Measurements from ENCODE around the gene GOLGA3.
"Not testable (repeated sequence)": the region's sequence is repeated elsewhere in the genome, so short reads cannot be mapped to it uniquely, and the experiment has no call there.

GOLGA3 gene

GRCh38 chr12:132807295-132808092 lies 21.2 kb downstream of the GOLGA3 start:
- Histone ChIP-seq H3K27me3 (ENCODE audit: control insufficient read depth, insufficient read depth, low read length) (no peaks in the 10 kb centered on the region), H3K27ac (ENCODE audit: low read depth, low read length) (no peak overlapping the region), H3K4me3 (ENCODE audit: low read depth, low read length) (no peak overlapping the region), H3K4me1 (ENCODE audit: control insufficient read depth, insufficient read depth, low read length) (peaks cover 6% of the 10 kb centered on the region; the same call in 1 of the 2 replicates), H3K36me3 (ENCODE audit: control insufficient read depth, insufficient read depth, low read length) (peaks cover 65% of the 10 kb centered on the region), H3K9me3 (ENCODE audit: control insufficient read depth, insufficient read depth, low read depth, low read length) (no peaks in the 10 kb centered on the region), H3K9ac (ENCODE audit: low read length) (no peak overlapping the region)

- H3K4me3 ChIP-seq (ENCODE audit: low read depth, low read length) = no peak overlapping the region
- H3K27ac ChIP-seq (ENCODE audit: low read depth, low read length) = no peak overlapping the region
- H3K27me3 ChIP-seq (ENCODE audit: control insufficient read depth, insufficient read depth, low read length) = no peaks in the 10 kb centered on the region
- peaks cover 6% of the 10 kb centered on the region; the same call in 1 of the 2 replicates for H3K4me1 ChIP-seq (ENCODE audit: control insufficient read depth, insufficient read depth, low read length)
- no peaks in the 10 kb centered on the region for H3K9me3 ChIP-seq (ENCODE audit: control insufficient read depth, insufficient read depth, low read depth, low read length)
- H3K36me3 ChIP-seq (ENCODE audit: control insufficient read depth, insufficient read depth, low read length) = peaks cover 64% of the 10 kb centered on the region
- no peak overlapping the region for H3K9ac ChIP-seq (ENCODE audit: low read length)
These were observed 21.8 kb downstream of the GOLGA3 start for GRCh38 chr12:132806857-132807256.

- Histone ChIP-seq H3K4me3 (ENCODE audit: low read depth, low read length) (no peak overlapping the region), H3K4me1 (ENCODE audit: control insufficient read depth, insufficient read depth, low read length) (peaks cover 6% of the 10 kb centered on the region; the same call in 1 of the 2 replicates), H3K9ac (ENCODE audit: low read length) (no peak overlapping the region), H3K36me3 (ENCODE audit: control insufficient read depth, insufficient read depth, low read length) (peaks cover 81% of the 10 kb centered on the region), H3K9me3 (ENCODE audit: control insufficient read depth, insufficient read depth, low read depth, low read length) (no peaks in the 10 kb centered on the region), H3K27ac (ENCODE audit: low read depth, low read length) (no peak overlapping the region), H3K27me3 (ENCODE audit: control insufficient read depth, insufficient read depth, low read length) (no peaks in the 10 kb centered on the region)
These were observed 24.2 kb downstream of the GOLGA3 start for GRCh38 chr12:132804426-132804861.

- peaks cover 6% of the 10 kb centered on the region; the same call in 1 of the 2 replicates for H3K4me1 ChIP-seq (ENCODE audit: control insufficient read depth, insufficient read depth, low read length)
- no peak overlapping the region for H3K9ac ChIP-seq (ENCODE audit: low read length)
- no peaks in the 10 kb centered on the region for H3K9me3 ChIP-seq (ENCODE audit: control insufficient read depth, insufficient read depth, low read depth, low read length)
- H3K36me3 ChIP-seq (ENCODE audit: control insufficient read depth, insufficient read depth, low read length) = peaks cover 86% of the 10 kb centered on the region
- H3K4me3 ChIP-seq (ENCODE audit: low read depth, low read length) = no peak overlapping the region
- no peaks in the 10 kb centered on the region for H3K27me3 ChIP-seq (ENCODE audit: control insufficient read depth, insufficient read depth, low read length)
- 0 out of 2 replicates have a peak overlapping the region, but pooled peaks have one; percentile 12 for H3K27ac ChIP-seq (ENCODE audit: low read depth, low read length)
These were observed 24.8 kb downstream of the GOLGA3 start for GRCh38 chr12:132803888-132804287.

- Histone ChIP-seq H3K9ac (ENCODE audit: low read length) (no peak overlapping the region), H3K27me3 (ENCODE audit: control insufficient read depth, insufficient read depth, low read length) (no peaks in the 10 kb centered on the region), H3K27ac (ENCODE audit: low read depth, low read length) (no peak overlapping the region), H3K9me3 (ENCODE audit: control insufficient read depth, insufficient read depth, low read depth, low read length) (no peaks in the 10 kb centered on the region), H3K4me1 (ENCODE audit: control insufficient read depth, insufficient read depth, low read length) (peaks cover 6% of the 10 kb centered on the region; the same call in 1 of the 2 replicates), H3K4me3 (ENCODE audit: low read depth, low read length) (no peak overlapping the region), H3K36me3 (ENCODE audit: control insufficient read depth, insufficient read depth, low read length) (peaks cover 88% of the 10 kb centered on the region)
These were observed 25.5 kb downstream of the GOLGA3 start for GRCh38 chr12:132803125-132803524.

- Histone ChIP-seq H3K27me3 (ENCODE audit: control insufficient read depth, insufficient read depth, low read length) (no peaks in the 10 kb centered on the region), H3K4me3 (ENCODE audit: low read depth, low read length) (no peak overlapping the region), H3K4me1 (ENCODE audit: control insufficient read depth, insufficient read depth, low read length) (no peaks in the 10 kb centered on the region), H3K36me3 (ENCODE audit: control insufficient read depth, insufficient read depth, low read length) (peaks cover 90% of the 10 kb centered on the region), H3K9me3 (ENCODE audit: control insufficient read depth, insufficient read depth, low read depth, low read length) (no peaks in the 10 kb centered on the region), H3K9ac (ENCODE audit: low read length) (no peak overlapping the region), H3K27ac (ENCODE audit: low read depth, low read length) (no peak overlapping the region)
These were observed 26.9 kb downstream of the GOLGA3 start for GRCh38 chr12:132801741-132802140.

GRCh38 chr12:132798836-132799235 lies 29.8 kb downstream of the GOLGA3 start:
- no peak overlapping the region for H3K27ac ChIP-seq (ENCODE audit: low read depth, low read length)
- H3K9me3 ChIP-seq (ENCODE audit: control insufficient read depth, insufficient read depth, low read depth, low read length) = no peaks in the 10 kb centered on the region
- H3K36me3 ChIP-seq (ENCODE audit: control insufficient read depth, insufficient read depth, low read length) = peaks cover 90% of the 10 kb centered on the region
- no peak overlapping the region for H3K9ac ChIP-seq (ENCODE audit: low read length)
- H3K4me1 ChIP-seq (ENCODE audit: control insufficient read depth, insufficient read depth, low read length) = no peaks in the 10 kb centered on the region
- no peak overlapping the region for H3K4me3 ChIP-seq (ENCODE audit: low read depth, low read length)
- H3K27me3 ChIP-seq (ENCODE audit: control insufficient read depth, insufficient read depth, low read length) = no peaks in the 10 kb centered on the region

- no peaks in the 10 kb centered on the region for H3K9me3 ChIP-seq (ENCODE audit: control insufficient read depth, insufficient read depth, low read depth, low read length)
- peaks cover 85% of the 10 kb centered on the region for H3K36me3 ChIP-seq (ENCODE audit: control insufficient read depth, insufficient read depth, low read length)
- H3K27ac ChIP-seq (ENCODE audit: low read depth, low read length) = no peak overlapping the region
- H3K9ac ChIP-seq (ENCODE audit: low read length) = no peak overlapping the region
- no peak overlapping the region for H3K4me3 ChIP-seq (ENCODE audit: low read depth, low read length)
- H3K4me1 ChIP-seq (ENCODE audit: control insufficient read depth, insufficient read depth, low read length) = no peaks in the 10 kb centered on the region
- H3K27me3 ChIP-seq (ENCODE audit: control insufficient read depth, insufficient read depth, low read length) = no peaks in the 10 kb centered on the region
These were observed 30.7 kb downstream of the GOLGA3 start for GRCh38 chr12:132797820-132798570.

- Histone ChIP-seq H3K4me1 (ENCODE audit: control insufficient read depth, insufficient read depth, low read length) (no peaks in the 10 kb centered on the region), H3K4me3 (ENCODE audit: low read depth, low read length) (no peak overlapping the region), H3K9ac (ENCODE audit: low read length) (no peak overlapping the region), H3K36me3 (ENCODE audit: control insufficient read depth, insufficient read depth, low read length) (peaks cover 79% of the 10 kb centered on the region), H3K27me3 (ENCODE audit: control insufficient read depth, insufficient read depth, low read length) (no peaks in the 10 kb centered on the region), H3K9me3 (ENCODE audit: control insufficient read depth, insufficient read depth, low read depth, low read length) (no peaks in the 10 kb centered on the region), H3K27ac (ENCODE audit: low read depth, low read length) (no peak overlapping the region)
These were observed 32.8 kb downstream of the GOLGA3 start for GRCh38 chr12:132795847-132796246.

GRCh38 chr12:132791940-132792339 lies 36.7 kb downstream of the GOLGA3 start:
- peaks cover 66% of the 10 kb centered on the region for H3K36me3 ChIP-seq (ENCODE audit: control insufficient read depth, insufficient read depth, low read length)
- not testable (repeated sequence) for H3K27ac ChIP-seq (ENCODE audit: low read depth, low read length); H3K4me1 ChIP-seq (ENCODE audit: control insufficient read depth, insufficient read depth, low read length); H3K27me3 ChIP-seq (ENCODE audit: control insufficient read depth, insufficient read depth, low read length); H3K9ac ChIP-seq (ENCODE audit: low read length); H3K4me3 ChIP-seq (ENCODE audit: low read depth, low read length); H3K9me3 ChIP-seq (ENCODE audit: control insufficient read depth, insufficient read depth, low read depth, low read length)

GRCh38 chr12:132789099-132789471 lies 39.6 kb downstream of the GOLGA3 start:
- H3K36me3 ChIP-seq (ENCODE audit: control insufficient read depth, insufficient read depth, low read length) = peaks cover 69% of the 10 kb centered on the region
- H3K27me3 ChIP-seq (ENCODE audit: control insufficient read depth, insufficient read depth, low read length) = no peaks in the 10 kb centered on the region
- H3K9me3 ChIP-seq (ENCODE audit: control insufficient read depth, insufficient read depth, low read depth, low read length) = no peaks in the 10 kb centered on the region
- no peak overlapping the region for H3K27ac ChIP-seq (ENCODE audit: low read depth, low read length)
- H3K4me1 ChIP-seq (ENCODE audit: control insufficient read depth, insufficient read depth, low read length) = no peaks in the 10 kb centered on the region
- H3K9ac ChIP-seq (ENCODE audit: low read length) = no peak overlapping the region
- no peak overlapping the region for H3K4me3 ChIP-seq (ENCODE audit: low read depth, low read length)

Measured in HUES6 (cell line).